ENCODE data around the gene PROM1. TPM values are rescaled to one million over a fixed set of nuclear protein-coding genes. Genes with fewer than 3 reads are reported as not detected.

Gene PROM1
- total RNA-seq, 2 donors from 2014 or later, result 5.2 to 8.1 TPM

- Histone ChIP-seq H3K27me3 (no peaks in the 10 kb centered on the region), H3K9me3 (no peaks in the 10 kb centered on the region), H3K4me1 (no peaks in the 10 kb centered on the region), H3K36me3 (no peaks in the 10 kb centered on the region), H3K27ac (no peak overlapping the region), H3K4me3 (no peak overlapping the region)
- no peak for DNase-seq (ENCODE audit: low spot score)
- no peak for TF ChIP-seq CTCF (IDR thresholded peaks at IDR 0.05)
Observed at GRCh38 chr4:15961781-15962510, 121.9 kb downstream of the PROM1 start.

- Histone ChIP-seq H3K36me3 (no peaks in the 10 kb centered on the region), H3K27me3 (no peaks in the 10 kb centered on the region), H3K4me1 (no peaks in the 10 kb centered on the region), H3K27ac (no peak overlapping the region), H3K4me3 (no peak overlapping the region), H3K9me3 (no peaks in the 10 kb centered on the region)
- TF ChIP-seq CTCF (IDR thresholded peaks at IDR 0.05), result no peak
- DNase-seq (ENCODE audit: low spot score), result no peak
Observed at GRCh38 chr4:15958562-15958961, 125.3 kb downstream of the PROM1 start.

GRCh38 chr4:15956179-15956850 lies 127.5 kb downstream of the PROM1 start:
- Histone ChIP-seq H3K4me1 (no peaks in the 10 kb centered on the region), H3K36me3 (no peaks in the 10 kb centered on the region), H3K27me3 (no peaks in the 10 kb centered on the region), H3K9me3 (no peaks in the 10 kb centered on the region), H3K27ac (no peak overlapping the region), H3K4me3 (no peak overlapping the region)
- peak; percentile 83 for DNase-seq (ENCODE audit: low spot score)
- TF ChIP-seq CTCF (IDR thresholded peaks at IDR 0.05), result peak; percentile 90 to 95

GRCh38 chr4:15955670-15956069 lies 128.2 kb downstream of the PROM1 start:
- Histone ChIP-seq H3K9me3 (no peaks in the 10 kb centered on the region), H3K36me3 (no peaks in the 10 kb centered on the region), H3K27me3 (no peaks in the 10 kb centered on the region), H3K27ac (no peak overlapping the region), H3K4me1 (no peaks in the 10 kb centered on the region), H3K4me3 (no peak overlapping the region)
- DNase-seq (ENCODE audit: low spot score), result no peak
- TF ChIP-seq CTCF (IDR thresholded peaks at IDR 0.05), result no peak

- Histone ChIP-seq H3K27me3 (no peaks in the 10 kb centered on the region), H3K9me3 (no peaks in the 10 kb centered on the region), H3K4me3 (no peak overlapping the region), H3K36me3 (no peaks in the 10 kb centered on the region), H3K4me1 (no peaks in the 10 kb centered on the region), H3K27ac (no peak overlapping the region)
- TF ChIP-seq CTCF (IDR thresholded peaks at IDR 0.05), result no peak
- no peak for DNase-seq (ENCODE audit: low spot score)
Observed at GRCh38 chr4:15953625-15954024, 130.2 kb downstream of the PROM1 start.
